G401.6 (cell line): ENCODE measurements around the gene PCDHA9.

ENCODE experiments used
- FAIRE-seq: peaks from 2 replicates; lab custom pipeline; 2012; peaks lifted over from hg19 to GRCh38; lab: Jason Lieb, UNC

Gene PCDHA9

GRCh38 chr5:140881889-140882590 lies 33.9 kb downstream of the PCDHA9 start, which contains the start of gene PCDHA13:
Gene PCDHA13 (plus strand): TSS chr5:140882124. CDS start chr5:140882269, 145 bp downstream.
- no peak for FAIRE-seq

GRCh38 chr5:140882591-140882899 lies 34.4 kb downstream of the PCDHA9 start:
- FAIRE-seq, result no peak

- FAIRE-seq, result no peak
Measured at GRCh38 chr5:140883373-140883772, 35.2 kb downstream of the PCDHA9 start.

GRCh38 chr5:140883927-140884697 lies 35.9 kb downstream of the PCDHA9 start:
- no peak for FAIRE-seq
